WTC11 (cell line): Measurements from ENCODE around the gene RNF183. TPM values are rescaled to one million over a fixed set of nuclear protein-coding genes. Genes with fewer than 3 reads are reported as not detected.

ENCODE experiments used
- ATAC-seq: fragments of 200-7000 bp; cut with Tn5 transposase; 2 replicates; pipeline ENCODE4 v1.10.0; 2021; ENCODE audit warnings: mild to moderate bottlenecking, moderate library complexity
- CTCF ChIA-PET: fragments of 300-600 bp; sonication (Branson Sonifier 250); formaldehyde crosslinking; loops from one replicate; lab custom pipeline; 2021; ENCODE audit warnings: antibody characterized with exemption; lab: Charles Lee
- POLR2A ChIA-PET: fragments of 350-600 bp; sonication (Branson Sonifier 250); formaldehyde crosslinking; loops from one replicate; lab custom pipeline; 2021; ENCODE audit warnings: antibody characterized with exemption; lab: Charles Lee
- DNase-seq: peaks from one replicate; pipeline ENCODE4 v3.0.0; 2021; ENCODE audit warnings: low spot score
- H3K27ac Mint-ChIP-seq: 2 replicates; pipeline ENCODE4 v1.8.0; 2021; ENCODE audit warnings: mixed read lengths
- H3K27me3 Mint-ChIP-seq: 2 replicates; pipeline ENCODE4 v1.8.0; 2021; ENCODE audit warnings: low read depth, mild to moderate bottlenecking, moderate library complexity, mixed read lengths
- H3K36me3 Mint-ChIP-seq: 2 replicates; pipeline ENCODE4 v1.8.0; 2021; ENCODE audit warnings: mixed read lengths
- H3K4me1 Mint-ChIP-seq: 2 replicates; pipeline ENCODE4 v1.8.0; 2022; ENCODE audit warnings: mixed read lengths
- H3K4me3 Mint-ChIP-seq: 2 replicates; pipeline ENCODE4 v1.8.0; 2021; ENCODE audit warnings: mild to moderate bottlenecking, moderate library complexity, mixed read lengths
- H3K9me3 Mint-ChIP-seq: 2 replicates; pipeline ENCODE4 v1.8.0; 2021; ENCODE audit warnings: mixed read lengths
- FOXK1 ChIP-seq: sonication (generic); formaldehyde crosslinking; IDR thresholded peaks from 2 replicates; pipeline ENCODE4 v1.8.0; 2022; ENCODE audit warnings: mild to moderate bottlenecking, moderate library complexity, missing genetic modification reagents
- JUN ChIP-seq: sonication (generic); formaldehyde crosslinking; IDR thresholded peaks from 2 replicates; pipeline ENCODE4 v1.8.0; 2023; ENCODE audit warnings: mild to moderate bottlenecking, missing genetic modification reagents
- NFATC4 ChIP-seq: fragments of 250-450 bp; sonication (Bioruptor Pico); IDR thresholded peaks from 2 replicates; pipeline ENCODE4 v1.9.0; 2021; ENCODE audit warnings: mild to moderate bottlenecking
- NFYB ChIP-seq: sonication (generic); formaldehyde crosslinking; conservative IDR thresholded peaks from 2 replicates; pipeline ENCODE4 v1.8.0; 2022; ENCODE audit warnings: low read depth, missing genetic modification reagents
- SMAD4 ChIP-seq: sonication (generic); formaldehyde crosslinking; IDR thresholded peaks from 2 replicates; pipeline ENCODE4 v1.8.0; 2022; ENCODE audit warnings: mild to moderate bottlenecking, missing genetic modification reagents
- SP1 ChIP-seq: sonication (generic); formaldehyde crosslinking; conservative IDR thresholded peaks from 2 replicates; pipeline ENCODE4 v1.8.1; 2022; ENCODE audit warnings: missing genetic modification reagents
- TEAD1 ChIP-seq: sonication (generic); formaldehyde crosslinking; IDR thresholded peaks from 2 replicates; pipeline ENCODE4 v1.8.0; 2022; ENCODE audit warnings: mild to moderate bottlenecking, missing genetic modification reagents
- TEAD4 ChIP-seq: sonication (generic); formaldehyde crosslinking; IDR thresholded peaks from 2 replicates; pipeline ENCODE4 v1.8.0; 2022; ENCODE audit warnings: mild to moderate bottlenecking, missing genetic modification reagents
- ZNF138 ChIP-seq: sonication (generic); formaldehyde crosslinking; conservative IDR thresholded peaks from 2 replicates; pipeline ENCODE4 v1.8.1; 2022; ENCODE audit warnings: mild to moderate bottlenecking, moderate library complexity, missing genetic modification reagents
- total RNA-seq: library from RNA; stranded (reverse); gene quantifications from 3 replicates; pipeline ENCODE4 v1.2.3, GENCODE V29; 2021
- TF ChIP-seq, protein P1 (sequence below): sonication (generic); formaldehyde crosslinking; IDR thresholded peaks from 2 replicates; pipeline ENCODE4 v1.8.1; 2022; ENCODE audit warnings: low read depth, mild to moderate bottlenecking, moderate library complexity, missing genetic modification reagents, borderline replicate concordance
- TF ChIP-seq, protein P2 (sequence below): sonication (generic); formaldehyde crosslinking; IDR thresholded peaks from 2 replicates; pipeline ENCODE4 v1.8.1; 2022; ENCODE audit warnings: mild to moderate bottlenecking, missing genetic modification reagents, moderate library complexity, borderline replicate concordance
- TF ChIP-seq, protein P3 (sequence below): sonication (generic); formaldehyde crosslinking; conservative IDR thresholded peaks from 2 replicates; pipeline ENCODE4 v1.8.1; 2022; ENCODE audit warnings: mild to moderate bottlenecking, missing genetic modification reagents
- TF ChIP-seq, protein P4 (sequence below): sonication (generic); formaldehyde crosslinking; IDR thresholded peaks from 2 replicates; pipeline ENCODE4 v1.8.1; 2022; ENCODE audit warnings: low read depth, missing genetic modification reagents, borderline replicate concordance
- TF ChIP-seq, protein P5 (sequence below): fragments of 250-450 bp; sonication (Bioruptor Pico); IDR thresholded peaks from 2 replicates; pipeline ENCODE4 v1.9.0; 2021; ENCODE audit warnings: mild to moderate bottlenecking, borderline replicate concordance
- TF ChIP-seq, protein P6 (sequence below): sonication (generic); formaldehyde crosslinking; IDR thresholded peaks from 2 replicates; pipeline ENCODE4 v1.8.0; 2023; ENCODE audit warnings: missing genetic modification reagents, mild to moderate bottlenecking, borderline replicate concordance
- TF ChIP-seq, protein P7 (sequence below): sonication (generic); formaldehyde crosslinking; IDR thresholded peaks from 2 replicates; pipeline ENCODE4 v1.8.1; 2023; ENCODE audit warnings: mild to moderate bottlenecking, missing genetic modification reagents
- TF ChIP-seq, protein P8 (sequence below): fragments of 250-450 bp; sonication (Bioruptor Pico); IDR thresholded peaks from 2 replicates; pipeline ENCODE4 v1.8.0; 2021; ENCODE audit warnings: mild to moderate bottlenecking

Gene RNF183
- total RNA-seq, 1 experiment from 2014 or later, result 0.17 TPM

DNA sequence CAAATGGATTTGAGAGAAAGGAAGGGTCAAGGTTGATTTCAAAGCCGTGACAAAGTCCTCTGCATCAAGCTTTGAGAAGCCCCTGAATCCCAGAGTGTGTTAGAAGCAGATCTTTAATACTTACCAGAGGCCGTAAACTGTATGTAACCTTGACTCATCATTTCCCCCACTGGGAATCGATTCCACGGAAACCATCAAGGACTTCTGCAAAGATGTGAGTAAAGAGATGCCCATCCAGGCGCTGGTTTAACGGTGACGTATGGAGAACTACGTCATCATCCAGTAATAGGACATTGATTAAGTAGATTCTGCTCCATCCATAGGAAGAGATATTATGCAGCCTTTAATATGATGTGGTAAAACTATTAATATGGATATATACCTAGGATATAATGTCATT lies 1.6 kb downstream of the RNF183 start (continued):
- TF ChIP-seq, protein P1, sequence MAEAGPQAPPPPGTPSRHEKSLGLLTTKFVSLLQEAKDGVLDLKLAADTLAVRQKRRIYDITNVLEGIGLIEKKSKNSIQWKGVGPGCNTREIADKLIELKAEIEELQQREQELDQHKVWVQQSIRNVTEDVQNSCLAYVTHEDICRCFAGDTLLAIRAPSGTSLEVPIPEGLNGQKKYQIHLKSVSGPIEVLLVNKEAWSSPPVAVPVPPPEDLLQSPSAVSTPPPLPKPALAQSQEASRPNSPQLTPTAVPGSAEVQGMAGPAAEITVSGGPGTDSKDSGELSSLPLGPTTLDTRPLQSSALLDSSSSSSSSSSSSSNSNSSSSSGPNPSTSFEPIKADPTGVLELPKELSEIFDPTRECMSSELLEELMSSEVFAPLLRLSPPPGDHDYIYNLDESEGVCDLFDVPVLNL (CRISPR knock-in tag), result no peak
- TF ChIP-seq, protein P2, sequence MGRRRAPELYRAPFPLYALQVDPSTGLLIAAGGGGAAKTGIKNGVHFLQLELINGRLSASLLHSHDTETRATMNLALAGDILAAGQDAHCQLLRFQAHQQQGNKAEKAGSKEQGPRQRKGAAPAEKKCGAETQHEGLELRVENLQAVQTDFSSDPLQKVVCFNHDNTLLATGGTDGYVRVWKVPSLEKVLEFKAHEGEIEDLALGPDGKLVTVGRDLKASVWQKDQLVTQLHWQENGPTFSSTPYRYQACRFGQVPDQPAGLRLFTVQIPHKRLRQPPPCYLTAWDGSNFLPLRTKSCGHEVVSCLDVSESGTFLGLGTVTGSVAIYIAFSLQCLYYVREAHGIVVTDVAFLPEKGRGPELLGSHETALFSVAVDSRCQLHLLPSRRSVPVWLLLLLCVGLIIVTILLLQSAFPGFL (CRISPR knock-in tag), result no peak
- TF ChIP-seq, protein P3, sequence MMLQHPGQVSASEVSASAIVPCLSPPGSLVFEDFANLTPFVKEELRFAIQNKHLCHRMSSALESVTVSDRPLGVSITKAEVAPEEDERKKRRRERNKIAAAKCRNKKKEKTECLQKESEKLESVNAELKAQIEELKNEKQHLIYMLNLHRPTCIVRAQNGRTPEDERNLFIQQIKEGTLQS (CRISPR knock-in tag), result no peak

DNA sequence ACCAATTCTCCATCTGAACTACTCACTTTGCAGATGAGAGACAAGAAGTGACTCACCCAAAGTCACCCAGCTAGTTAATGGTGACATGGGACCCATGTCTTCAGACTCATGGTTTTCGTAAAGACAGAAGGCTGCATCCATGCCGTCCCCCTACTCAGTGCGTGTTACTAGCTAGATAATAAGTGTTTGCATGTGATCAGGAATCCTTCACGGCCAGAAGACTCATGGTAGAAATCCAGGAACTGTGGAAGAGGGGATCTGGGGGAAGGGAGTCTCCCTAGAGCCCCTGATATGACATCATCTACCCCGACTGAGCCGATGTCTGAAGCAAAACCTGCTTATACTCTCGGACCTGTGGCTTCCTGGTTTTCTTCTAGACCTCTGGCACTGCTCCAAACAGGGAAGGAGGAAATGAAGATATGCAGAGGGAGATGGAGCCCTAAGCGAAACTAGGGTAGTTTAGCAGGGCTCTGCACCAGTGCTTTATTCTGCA lies 3.3 kb downstream of the RNF183 start:
- H3K9me3 Mint-ChIP-seq, result no peaks in the 10 kb centered on the region
- ChIA-PET POLR2A (no interaction called here), CTCF (interaction anchor here (1.1 to 1.3 kb wide), 2 partner anchors 101 to 358 kb away, joined by 3 to 4 read pairs; partner anchors contain the start of gene ALAD)
- H3K36me3 Mint-ChIP-seq, result no peaks in the 10 kb centered on the region
- H3K27ac Mint-ChIP-seq, result no peak overlapping the region
- no peak for ATAC-seq
- peaks cover 5% of the 10 kb centered on the region; the same call in 1 of the 2 replicates for H3K4me1 Mint-ChIP-seq
- no peak for DNase-seq
- H3K27me3 Mint-ChIP-seq, result no peaks in the 10 kb centered on the region
- H3K4me3 Mint-ChIP-seq, result no peak overlapping the region
- TF ChIP-seq JUN (CRISPR knock-in tag), result no peak
- no peak for TF ChIP-seq NFATC4 (CRISPR knock-in tag)
- TF ChIP-seq, protein P4, sequence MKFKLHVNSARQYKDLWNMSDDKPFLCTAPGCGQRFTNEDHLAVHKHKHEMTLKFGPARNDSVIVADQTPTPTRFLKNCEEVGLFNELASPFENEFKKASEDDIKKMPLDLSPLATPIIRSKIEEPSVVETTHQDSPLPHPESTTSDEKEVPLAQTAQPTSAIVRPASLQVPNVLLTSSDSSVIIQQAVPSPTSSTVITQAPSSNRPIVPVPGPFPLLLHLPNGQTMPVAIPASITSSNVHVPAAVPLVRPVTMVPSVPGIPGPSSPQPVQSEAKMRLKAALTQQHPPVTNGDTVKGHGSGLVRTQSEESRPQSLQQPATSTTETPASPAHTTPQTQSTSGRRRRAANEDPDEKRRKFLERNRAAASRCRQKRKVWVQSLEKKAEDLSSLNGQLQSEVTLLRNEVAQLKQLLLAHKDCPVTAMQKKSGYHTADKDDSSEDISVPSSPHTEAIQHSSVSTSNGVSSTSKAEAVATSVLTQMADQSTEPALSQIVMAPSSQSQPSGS (CRISPR knock-in tag), result no peak
- no peak for TF ChIP-seq TEAD4 (CRISPR knock-in tag)
- no peak for TF ChIP-seq SP1 (CRISPR knock-in tag)
- no peak for TF ChIP-seq SMAD4 (CRISPR knock-in tag)
- no peak for TF ChIP-seq FOXK1 (CRISPR knock-in tag)
- TF ChIP-seq, protein P5, sequence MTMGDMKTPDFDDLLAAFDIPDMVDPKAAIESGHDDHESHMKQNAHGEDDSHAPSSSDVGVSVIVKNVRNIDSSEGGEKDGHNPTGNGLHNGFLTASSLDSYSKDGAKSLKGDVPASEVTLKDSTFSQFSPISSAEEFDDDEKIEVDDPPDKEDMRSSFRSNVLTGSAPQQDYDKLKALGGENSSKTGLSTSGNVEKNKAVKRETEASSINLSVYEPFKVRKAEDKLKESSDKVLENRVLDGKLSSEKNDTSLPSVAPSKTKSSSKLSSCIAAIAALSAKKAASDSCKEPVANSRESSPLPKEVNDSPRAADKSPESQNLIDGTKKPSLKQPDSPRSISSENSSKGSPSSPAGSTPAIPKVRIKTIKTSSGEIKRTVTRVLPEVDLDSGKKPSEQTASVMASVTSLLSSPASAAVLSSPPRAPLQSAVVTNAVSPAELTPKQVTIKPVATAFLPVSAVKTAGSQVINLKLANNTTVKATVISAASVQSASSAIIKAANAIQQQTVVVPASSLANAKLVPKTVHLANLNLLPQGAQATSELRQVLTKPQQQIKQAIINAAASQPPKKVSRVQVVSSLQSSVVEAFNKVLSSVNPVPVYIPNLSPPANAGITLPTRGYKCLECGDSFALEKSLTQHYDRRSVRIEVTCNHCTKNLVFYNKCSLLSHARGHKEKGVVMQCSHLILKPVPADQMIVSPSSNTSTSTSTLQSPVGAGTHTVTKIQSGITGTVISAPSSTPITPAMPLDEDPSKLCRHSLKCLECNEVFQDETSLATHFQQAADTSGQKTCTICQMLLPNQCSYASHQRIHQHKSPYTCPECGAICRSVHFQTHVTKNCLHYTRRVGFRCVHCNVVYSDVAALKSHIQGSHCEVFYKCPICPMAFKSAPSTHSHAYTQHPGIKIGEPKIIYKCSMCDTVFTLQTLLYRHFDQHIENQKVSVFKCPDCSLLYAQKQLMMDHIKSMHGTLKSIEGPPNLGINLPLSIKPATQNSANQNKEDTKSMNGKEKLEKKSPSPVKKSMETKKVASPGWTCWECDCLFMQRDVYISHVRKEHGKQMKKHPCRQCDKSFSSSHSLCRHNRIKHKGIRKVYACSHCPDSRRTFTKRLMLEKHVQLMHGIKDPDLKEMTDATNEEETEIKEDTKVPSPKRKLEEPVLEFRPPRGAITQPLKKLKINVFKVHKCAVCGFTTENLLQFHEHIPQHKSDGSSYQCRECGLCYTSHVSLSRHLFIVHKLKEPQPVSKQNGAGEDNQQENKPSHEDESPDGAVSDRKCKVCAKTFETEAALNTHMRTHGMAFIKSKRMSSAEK (CRISPR knock-in tag), result no peak
- no peak for TF ChIP-seq TEAD1 (CRISPR knock-in tag)
- no peak for TF ChIP-seq ZNF138 (CRISPR knock-in tag)
- TF ChIP-seq, protein P6, sequence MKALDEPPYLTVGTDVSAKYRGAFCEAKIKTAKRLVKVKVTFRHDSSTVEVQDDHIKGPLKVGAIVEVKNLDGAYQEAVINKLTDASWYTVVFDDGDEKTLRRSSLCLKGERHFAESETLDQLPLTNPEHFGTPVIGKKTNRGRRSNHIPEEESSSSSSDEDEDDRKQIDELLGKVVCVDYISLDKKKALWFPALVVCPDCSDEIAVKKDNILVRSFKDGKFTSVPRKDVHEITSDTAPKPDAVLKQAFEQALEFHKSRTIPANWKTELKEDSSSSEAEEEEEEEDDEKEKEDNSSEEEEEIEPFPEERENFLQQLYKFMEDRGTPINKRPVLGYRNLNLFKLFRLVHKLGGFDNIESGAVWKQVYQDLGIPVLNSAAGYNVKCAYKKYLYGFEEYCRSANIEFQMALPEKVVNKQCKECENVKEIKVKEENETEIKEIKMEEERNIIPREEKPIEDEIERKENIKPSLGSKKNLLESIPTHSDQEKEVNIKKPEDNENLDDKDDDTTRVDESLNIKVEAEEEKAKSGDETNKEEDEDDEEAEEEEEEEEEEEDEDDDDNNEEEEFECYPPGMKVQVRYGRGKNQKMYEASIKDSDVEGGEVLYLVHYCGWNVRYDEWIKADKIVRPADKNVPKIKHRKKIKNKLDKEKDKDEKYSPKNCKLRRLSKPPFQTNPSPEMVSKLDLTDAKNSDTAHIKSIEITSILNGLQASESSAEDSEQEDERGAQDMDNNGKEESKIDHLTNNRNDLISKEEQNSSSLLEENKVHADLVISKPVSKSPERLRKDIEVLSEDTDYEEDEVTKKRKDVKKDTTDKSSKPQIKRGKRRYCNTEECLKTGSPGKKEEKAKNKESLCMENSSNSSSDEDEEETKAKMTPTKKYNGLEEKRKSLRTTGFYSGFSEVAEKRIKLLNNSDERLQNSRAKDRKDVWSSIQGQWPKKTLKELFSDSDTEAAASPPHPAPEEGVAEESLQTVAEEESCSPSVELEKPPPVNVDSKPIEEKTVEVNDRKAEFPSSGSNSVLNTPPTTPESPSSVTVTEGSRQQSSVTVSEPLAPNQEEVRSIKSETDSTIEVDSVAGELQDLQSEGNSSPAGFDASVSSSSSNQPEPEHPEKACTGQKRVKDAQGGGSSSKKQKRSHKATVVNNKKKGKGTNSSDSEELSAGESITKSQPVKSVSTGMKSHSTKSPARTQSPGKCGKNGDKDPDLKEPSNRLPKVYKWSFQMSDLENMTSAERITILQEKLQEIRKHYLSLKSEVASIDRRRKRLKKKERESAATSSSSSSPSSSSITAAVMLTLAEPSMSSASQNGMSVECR (CRISPR knock-in tag), result no peak
- TF ChIP-seq, protein P7, sequence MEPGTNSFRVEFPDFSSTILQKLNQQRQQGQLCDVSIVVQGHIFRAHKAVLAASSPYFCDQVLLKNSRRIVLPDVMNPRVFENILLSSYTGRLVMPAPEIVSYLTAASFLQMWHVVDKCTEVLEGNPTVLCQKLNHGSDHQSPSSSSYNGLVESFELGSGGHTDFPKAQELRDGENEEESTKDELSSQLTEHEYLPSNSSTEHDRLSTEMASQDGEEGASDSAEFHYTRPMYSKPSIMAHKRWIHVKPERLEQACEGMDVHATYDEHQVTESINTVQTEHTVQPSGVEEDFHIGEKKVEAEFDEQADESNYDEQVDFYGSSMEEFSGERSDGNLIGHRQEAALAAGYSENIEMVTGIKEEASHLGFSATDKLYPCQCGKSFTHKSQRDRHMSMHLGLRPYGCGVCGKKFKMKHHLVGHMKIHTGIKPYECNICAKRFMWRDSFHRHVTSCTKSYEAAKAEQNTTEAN (CRISPR knock-in tag), result no peak
- no peak for TF ChIP-seq NFYB (CRISPR knock-in tag)
- TF ChIP-seq, protein P8, sequence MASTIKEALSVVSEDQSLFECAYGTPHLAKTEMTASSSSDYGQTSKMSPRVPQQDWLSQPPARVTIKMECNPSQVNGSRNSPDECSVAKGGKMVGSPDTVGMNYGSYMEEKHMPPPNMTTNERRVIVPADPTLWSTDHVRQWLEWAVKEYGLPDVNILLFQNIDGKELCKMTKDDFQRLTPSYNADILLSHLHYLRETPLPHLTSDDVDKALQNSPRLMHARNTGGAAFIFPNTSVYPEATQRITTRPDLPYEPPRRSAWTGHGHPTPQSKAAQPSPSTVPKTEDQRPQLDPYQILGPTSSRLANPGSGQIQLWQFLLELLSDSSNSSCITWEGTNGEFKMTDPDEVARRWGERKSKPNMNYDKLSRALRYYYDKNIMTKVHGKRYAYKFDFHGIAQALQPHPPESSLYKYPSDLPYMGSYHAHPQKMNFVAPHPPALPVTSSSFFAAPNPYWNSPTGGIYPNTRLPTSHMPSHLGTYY, result no peak
